ENCODE results near the gene CAMTA1.

Gene CAMTA1

DNA sequence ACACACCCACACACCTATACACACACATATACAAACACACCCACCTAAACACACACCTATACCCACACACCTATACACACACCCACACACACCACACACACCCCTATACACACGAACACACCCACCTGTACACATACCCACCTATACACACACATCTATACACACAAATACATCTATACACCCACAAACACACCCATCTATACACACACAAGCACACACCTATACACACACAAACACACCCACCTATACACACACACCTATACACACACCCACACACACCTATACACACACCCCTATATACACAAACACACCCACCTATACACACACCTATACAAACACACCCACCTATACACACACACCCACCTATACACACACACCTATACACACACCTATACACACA is 869.5 kb downstream of the CAMTA1 start:
- Histone ChIP-seq H3K27me3 (ENCODE audit: insufficient read depth, poor library complexity, severe bottlenecking) (no peaks in the 10 kb centered on the region), H3K9me3 (ENCODE audit: severe bottlenecking) (no peaks in the 10 kb centered on the region), H3K4me1 (ENCODE audit: insufficient read depth, poor library complexity, severe bottlenecking) (no peaks in the 10 kb centered on the region), H3K27ac (ENCODE audit: poor library complexity, severe bottlenecking) (no peak overlapping the region), H3K36me3 (ENCODE audit: low read depth) (no peaks in the 10 kb centered on the region), H3K4me3 (ENCODE audit: severe bottlenecking) (no peak overlapping the region)
- DNase-seq (ENCODE audit: low spot score) (no peak), ATAC-seq (ENCODE audit: low read depth) (no peak)
- TF ChIP-seq, protein P1, sequence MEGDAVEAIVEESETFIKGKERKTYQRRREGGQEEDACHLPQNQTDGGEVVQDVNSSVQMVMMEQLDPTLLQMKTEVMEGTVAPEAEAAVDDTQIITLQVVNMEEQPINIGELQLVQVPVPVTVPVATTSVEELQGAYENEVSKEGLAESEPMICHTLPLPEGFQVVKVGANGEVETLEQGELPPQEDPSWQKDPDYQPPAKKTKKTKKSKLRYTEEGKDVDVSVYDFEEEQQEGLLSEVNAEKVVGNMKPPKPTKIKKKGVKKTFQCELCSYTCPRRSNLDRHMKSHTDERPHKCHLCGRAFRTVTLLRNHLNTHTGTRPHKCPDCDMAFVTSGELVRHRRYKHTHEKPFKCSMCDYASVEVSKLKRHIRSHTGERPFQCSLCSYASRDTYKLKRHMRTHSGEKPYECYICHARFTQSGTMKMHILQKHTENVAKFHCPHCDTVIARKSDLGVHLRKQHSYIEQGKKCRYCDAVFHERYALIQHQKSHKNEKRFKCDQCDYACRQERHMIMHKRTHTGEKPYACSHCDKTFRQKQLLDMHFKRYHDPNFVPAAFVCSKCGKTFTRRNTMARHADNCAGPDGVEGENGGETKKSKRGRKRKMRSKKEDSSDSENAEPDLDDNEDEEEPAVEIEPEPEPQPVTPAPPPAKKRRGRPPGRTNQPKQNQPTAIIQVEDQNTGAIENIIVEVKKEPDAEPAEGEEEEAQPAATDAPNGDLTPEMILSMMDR (IDR thresholded peaks at IDR 0.05; ENCODE audit: poor library complexity, severe bottlenecking): no peak

DNA sequence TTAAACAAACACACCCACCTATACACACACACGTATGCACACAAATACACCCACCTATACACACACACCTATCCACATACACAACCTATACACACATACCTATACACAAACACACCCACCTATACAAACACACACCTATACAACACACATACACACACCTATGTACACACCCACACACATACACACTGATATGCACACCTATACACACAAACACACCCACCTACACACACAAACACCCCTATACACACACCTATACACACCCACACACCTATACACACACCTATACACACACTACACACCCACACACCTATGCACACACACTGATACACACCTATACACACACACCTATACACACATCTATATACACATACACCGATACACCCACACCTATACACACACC is 870.1 kb downstream of the CAMTA1 start:
- Histone ChIP-seq H3K27ac (ENCODE audit: poor library complexity, severe bottlenecking) (no peak overlapping the region), H3K4me3 (ENCODE audit: severe bottlenecking) (no peak overlapping the region), H3K9me3 (ENCODE audit: severe bottlenecking) (no peaks in the 10 kb centered on the region), H3K4me1 (ENCODE audit: insufficient read depth, poor library complexity, severe bottlenecking) (no peaks in the 10 kb centered on the region), H3K27me3 (ENCODE audit: insufficient read depth, poor library complexity, severe bottlenecking) (no peaks in the 10 kb centered on the region), H3K36me3 (ENCODE audit: low read depth) (no peaks in the 10 kb centered on the region)
- TF ChIP-seq, protein P1 (IDR thresholded peaks at IDR 0.05; ENCODE audit: poor library complexity, severe bottlenecking): no peak
- ATAC-seq (ENCODE audit: low read depth) (no peak), DNase-seq (ENCODE audit: low spot score) (no peak)

DNA sequence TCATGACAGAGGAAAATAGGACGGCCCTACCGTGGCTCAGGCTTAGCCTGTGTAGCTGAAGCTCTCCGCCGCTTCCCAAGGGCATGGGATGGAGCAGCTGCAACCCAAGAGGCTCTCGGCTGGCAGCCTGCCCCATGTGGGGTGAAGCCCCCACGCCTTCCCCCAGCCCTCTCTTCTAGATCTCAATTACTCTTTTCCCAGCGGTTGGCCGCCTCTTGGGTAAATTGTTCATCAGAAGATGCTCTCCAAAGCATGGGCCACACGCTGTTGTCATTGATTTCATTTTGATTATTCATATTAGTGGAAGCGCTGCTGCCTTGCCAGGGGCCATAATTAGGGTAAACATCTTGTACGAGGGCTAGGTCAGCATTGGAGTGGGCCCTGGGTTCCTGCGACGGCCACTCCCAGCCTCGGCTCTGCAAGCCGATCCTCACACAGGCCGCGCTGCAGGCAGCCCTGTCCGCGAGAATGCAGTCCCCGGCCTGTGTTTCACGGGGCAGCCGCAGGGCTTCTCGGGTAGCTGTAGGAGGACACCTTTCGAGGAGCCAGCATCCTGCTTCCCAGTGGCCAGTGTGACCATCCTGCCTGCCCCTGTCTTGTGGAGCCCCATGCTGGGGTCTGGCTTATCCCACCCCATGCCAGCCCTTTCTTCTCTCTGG is 871.4 kb downstream of the CAMTA1 start:
- Histone ChIP-seq H3K36me3 (ENCODE audit: low read depth) (no peaks in the 10 kb centered on the region), H3K4me3 (ENCODE audit: severe bottlenecking) (no peak overlapping the region), H3K27me3 (ENCODE audit: insufficient read depth, poor library complexity, severe bottlenecking) (no peaks in the 10 kb centered on the region), H3K4me1 (ENCODE audit: insufficient read depth, poor library complexity, severe bottlenecking) (no peaks in the 10 kb centered on the region), H3K27ac (ENCODE audit: poor library complexity, severe bottlenecking) (no peak overlapping the region), H3K9me3 (ENCODE audit: severe bottlenecking) (no peaks in the 10 kb centered on the region)
- ATAC-seq (ENCODE audit: low read depth): no peak
- DNase-seq (ENCODE audit: low spot score): no peak
- TF ChIP-seq, protein P1 (IDR thresholded peaks at IDR 0.05; ENCODE audit: poor library complexity, severe bottlenecking): no peak

DNA sequence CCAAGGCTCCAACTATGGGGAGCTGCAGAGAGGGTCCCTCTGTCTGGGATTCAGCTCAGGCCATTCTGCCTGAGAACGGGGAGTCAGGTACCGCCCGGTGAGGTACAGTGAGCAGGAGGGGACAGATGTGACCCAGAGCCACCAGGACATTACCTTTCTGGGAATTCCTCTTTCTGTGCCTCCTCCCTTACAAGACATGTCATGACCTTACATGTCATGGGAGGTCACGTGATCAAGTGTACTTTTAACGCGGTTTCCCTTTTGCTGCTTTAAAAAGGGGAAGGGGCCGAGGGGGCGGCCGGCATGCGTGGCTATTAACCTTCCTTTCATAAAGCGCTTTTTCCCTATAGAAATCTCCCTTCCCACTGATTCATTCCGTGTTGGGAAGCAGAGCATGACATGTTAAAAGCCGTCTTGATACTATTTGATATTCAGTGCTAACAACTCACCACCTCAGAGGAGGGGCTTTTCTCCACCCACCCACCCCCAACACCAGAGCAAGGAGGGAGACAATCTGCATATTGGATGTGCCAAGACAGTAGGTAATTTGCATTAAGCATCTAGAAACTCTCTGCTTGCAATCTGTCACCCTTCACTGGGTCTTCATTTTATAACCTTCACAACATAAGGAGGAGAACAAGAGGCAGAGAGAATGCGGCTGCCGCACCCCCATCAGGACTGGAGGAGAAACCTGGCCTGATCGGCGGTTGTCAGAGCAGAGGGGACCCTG is 872.2 kb downstream of the CAMTA1 start:
- Histone ChIP-seq H3K27me3 (ENCODE audit: insufficient read depth, poor library complexity, severe bottlenecking) (no peaks in the 10 kb centered on the region), H3K4me3 (ENCODE audit: severe bottlenecking) (no peak overlapping the region), H3K36me3 (ENCODE audit: low read depth) (no peaks in the 10 kb centered on the region), H3K27ac (ENCODE audit: poor library complexity, severe bottlenecking) (no peak overlapping the region), H3K4me1 (ENCODE audit: insufficient read depth, poor library complexity, severe bottlenecking) (no peaks in the 10 kb centered on the region), H3K9me3 (ENCODE audit: severe bottlenecking) (no peaks in the 10 kb centered on the region)
- ATAC-seq (ENCODE audit: low read depth) (no peak), DNase-seq (ENCODE audit: low spot score) (no peak)
- TF ChIP-seq, protein P1 (IDR thresholded peaks at IDR 0.05; ENCODE audit: poor library complexity, severe bottlenecking): no peak

DNA sequence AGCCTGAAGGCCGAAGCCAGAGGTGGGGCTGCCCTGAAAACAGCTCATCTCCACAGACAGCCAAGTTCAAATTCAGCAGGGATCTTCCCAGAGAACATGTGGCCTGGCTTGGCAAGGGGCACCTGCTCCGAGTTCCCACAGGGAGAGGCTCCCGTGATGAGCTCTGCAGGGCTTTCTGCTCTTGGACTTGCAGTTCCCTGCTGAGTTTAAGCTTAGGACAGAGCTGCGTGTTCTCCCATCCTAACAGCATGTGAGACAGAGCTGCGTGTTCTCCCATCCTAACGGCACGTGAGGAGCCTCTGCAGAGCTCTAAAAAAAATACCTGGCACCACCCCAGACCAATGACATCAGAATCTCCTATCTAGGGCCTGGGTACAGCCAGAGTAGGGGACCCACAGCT is 872.8 kb downstream of the CAMTA1 start:
- H3K27me3 ChIP-seq (ENCODE audit: insufficient read depth, poor library complexity, severe bottlenecking): no peaks in the 10 kb centered on the region
- ATAC-seq (ENCODE audit: low read depth): no peak
- TF ChIP-seq, protein P1 (IDR thresholded peaks at IDR 0.05; ENCODE audit: poor library complexity, severe bottlenecking): no peak

More for the DNA sequence above, 872.8 kb downstream of the CAMTA1 start:
- H3K36me3 ChIP-seq (ENCODE audit: low read depth): no peaks in the 10 kb centered on the region
- H3K27ac ChIP-seq (ENCODE audit: poor library complexity, severe bottlenecking): no peak overlapping the region
- no peak for DNase-seq (ENCODE audit: low spot score)
- no peaks in the 10 kb centered on the region for H3K9me3 ChIP-seq (ENCODE audit: severe bottlenecking)
- no peaks in the 10 kb centered on the region for H3K4me1 ChIP-seq (ENCODE audit: insufficient read depth, poor library complexity, severe bottlenecking)
- no peak overlapping the region for H3K4me3 ChIP-seq (ENCODE audit: severe bottlenecking)

All from RWPE2 (cell line).